ENCODE data around the gene CARF.
"Not testable (repeated sequence)": the region's sequence is repeated elsewhere in the genome, so short reads cannot be mapped to it uniquely, and the experiment has no call there.

Gene CARF

DNA sequence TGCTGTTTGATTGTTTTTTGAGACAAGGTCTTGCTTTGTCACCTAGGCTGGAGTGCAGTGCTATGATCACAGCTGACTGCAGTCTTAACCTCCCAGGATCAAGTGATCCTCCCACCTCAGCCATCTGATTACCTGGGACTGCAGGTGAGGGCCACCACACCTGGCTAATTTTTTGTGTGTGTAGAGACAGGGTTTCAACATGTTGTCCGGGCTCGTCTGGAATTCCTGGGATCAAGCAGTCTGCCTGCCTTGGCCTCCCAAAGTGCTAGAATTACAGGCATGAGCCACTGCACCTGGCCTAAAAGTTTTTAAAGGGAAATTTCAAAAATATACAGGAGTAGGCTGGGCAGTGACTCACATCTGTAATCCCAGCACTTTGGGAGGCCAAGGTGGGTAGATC lies 22.4 kb downstream of the CARF start:
- no peak for DNase-seq (ENCODE audit: low read depth in 1 of 2, low spot score in 1 of 2)

DNA sequence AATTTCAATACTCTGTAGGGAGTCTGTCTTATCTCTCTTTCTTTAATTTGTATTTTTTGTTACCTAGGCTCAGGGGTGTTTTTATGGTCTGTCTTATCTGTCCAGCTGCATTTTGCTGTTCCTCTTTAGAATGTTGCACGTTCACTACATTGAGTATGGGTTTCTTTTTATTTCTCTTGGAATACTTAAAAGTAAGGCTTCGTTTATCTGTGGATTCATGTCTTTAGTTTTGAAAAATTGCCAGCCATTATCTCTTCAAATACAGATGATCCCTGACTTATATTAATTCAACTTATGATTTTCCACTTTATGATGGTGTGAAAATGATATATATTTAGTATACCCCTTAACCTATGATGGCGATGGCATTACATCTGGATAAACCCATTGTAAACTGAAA lies 26.9 kb downstream of the CARF start:
- no peak for DNase-seq (ENCODE audit: low read depth in 1 of 2, low spot score in 1 of 2)

DNA sequence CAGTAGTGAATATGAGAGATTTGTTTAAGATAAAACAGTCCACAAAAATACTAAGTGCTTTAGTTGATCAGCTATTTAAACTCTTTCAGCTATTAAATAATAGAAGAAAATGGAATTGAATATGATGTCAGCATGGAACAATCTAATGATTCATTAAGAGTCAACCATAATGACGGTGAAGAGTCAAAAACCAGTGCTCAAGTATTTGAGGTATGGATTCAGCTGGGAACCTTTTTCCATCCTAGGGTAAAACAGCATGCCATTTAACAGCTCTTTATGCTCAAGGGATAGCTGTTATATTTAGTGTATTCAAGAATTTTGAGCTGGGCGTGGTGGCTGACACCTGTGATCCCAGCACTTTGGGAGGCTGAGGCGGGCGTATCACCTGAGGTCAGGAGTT lies 29.7 kb downstream of the CARF start:
- no peak for DNase-seq (ENCODE audit: low read depth in 1 of 2, low spot score in 1 of 2)

DNA sequence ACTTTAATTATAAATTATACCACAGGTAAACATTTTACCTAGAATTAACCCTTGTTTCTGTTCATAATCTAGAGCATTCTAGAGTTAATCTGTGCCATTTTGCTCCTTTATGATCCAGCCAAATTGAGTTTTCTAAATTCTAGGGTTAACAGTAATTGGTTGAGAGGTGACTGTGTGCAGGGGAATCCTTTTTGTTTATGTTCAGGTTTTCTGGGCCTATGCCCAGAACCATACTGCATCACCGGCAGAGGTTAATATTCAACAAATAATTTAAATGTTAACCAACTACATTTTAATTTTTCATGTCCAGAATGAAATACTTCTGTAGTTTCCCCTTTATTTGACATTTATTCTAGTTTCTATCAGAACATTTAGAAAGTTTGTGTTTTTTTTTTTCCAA lies 32.3 kb downstream of the CARF start:
- DNase-seq (ENCODE audit: low read depth in 1 of 2, low spot score in 1 of 2) = no peak

DNA sequence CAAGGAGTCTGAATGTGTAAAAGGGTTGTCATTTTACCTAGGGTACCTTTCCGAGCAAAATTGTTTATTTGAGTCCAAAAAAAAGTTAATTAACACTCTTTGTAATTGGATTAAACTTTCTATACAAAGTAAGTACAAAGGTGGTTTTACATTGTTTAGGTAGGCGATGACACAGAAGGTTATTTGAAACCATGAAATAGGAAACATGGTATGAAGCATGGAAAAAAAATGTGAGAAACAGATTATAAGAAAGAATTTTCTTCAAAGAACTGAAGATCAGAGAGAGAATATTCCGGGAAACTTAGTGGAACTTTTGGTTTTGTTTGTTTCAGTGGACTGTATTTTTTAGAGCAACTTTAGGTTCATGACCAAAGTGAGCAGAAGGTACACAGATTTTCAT lies 32.7 kb downstream of the CARF start:
- no peak for DNase-seq (ENCODE audit: low read depth in 1 of 2, low spot score in 1 of 2)

DNA sequence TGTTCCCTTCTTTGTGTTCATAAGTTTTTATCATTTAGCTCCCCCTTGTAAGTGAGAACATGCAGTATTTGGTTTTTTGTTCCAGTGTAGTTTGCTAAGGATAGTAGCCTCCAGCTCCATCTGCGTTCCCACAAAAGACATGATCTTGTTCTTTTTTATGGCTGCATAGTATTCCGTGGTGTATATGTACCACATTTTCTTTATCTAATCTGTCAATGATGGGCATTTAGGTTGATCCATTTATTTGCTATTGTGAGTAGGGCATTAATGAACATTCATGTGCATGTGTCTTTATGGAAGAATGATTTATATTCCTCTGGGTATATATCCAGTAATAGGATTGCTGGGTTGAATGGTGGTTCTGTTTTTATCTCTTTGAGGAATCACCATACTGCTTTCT lies 33.4 kb downstream of the CARF start:
- no peak for DNase-seq (ENCODE audit: low read depth in 1 of 2, low spot score in 1 of 2)

DNA sequence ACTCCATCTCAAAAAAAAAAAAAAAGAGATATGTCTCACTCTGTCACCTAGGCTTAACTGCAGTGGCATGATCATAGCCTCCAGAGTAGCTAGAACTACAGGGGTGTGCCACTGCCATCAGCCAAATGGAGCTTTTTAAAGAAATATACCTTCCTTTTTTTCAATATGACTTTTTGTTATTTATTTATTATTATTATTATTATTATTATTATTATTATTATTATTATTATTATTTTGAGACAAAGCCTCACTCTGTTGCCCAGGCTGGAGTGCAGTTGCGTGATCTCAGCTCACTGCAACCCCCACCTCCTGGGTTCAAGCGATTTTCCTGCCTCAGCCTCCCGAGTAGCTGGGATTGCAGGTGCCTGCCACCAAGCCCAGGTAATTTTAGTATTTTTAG lies 37.3 kb downstream of the CARF start:
- DNase-seq (ENCODE audit: low read depth in 1 of 2, low spot score in 1 of 2) = not testable (repeated sequence)

DNA sequence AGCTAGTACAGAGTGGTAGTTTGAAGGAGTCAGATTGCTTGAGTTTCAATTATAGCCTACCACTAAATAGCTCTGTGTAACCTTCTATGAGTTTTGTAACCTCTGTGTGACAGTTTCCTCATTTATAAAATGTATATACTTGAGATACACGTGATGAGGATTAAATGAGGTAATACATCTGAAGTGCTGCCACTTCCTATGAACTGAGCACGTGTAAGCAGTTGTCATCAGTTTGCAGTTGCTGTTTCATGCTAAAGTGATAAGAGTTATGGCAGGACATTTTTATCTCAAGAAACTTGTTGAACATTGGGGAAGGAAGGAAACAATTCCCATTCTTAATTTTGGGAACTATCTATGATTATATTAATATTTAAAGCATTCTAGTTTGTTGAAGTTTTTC lies 38.5 kb downstream of the CARF start:
- no peak for DNase-seq (ENCODE audit: low read depth in 1 of 2, low spot score in 1 of 2)

DNA sequence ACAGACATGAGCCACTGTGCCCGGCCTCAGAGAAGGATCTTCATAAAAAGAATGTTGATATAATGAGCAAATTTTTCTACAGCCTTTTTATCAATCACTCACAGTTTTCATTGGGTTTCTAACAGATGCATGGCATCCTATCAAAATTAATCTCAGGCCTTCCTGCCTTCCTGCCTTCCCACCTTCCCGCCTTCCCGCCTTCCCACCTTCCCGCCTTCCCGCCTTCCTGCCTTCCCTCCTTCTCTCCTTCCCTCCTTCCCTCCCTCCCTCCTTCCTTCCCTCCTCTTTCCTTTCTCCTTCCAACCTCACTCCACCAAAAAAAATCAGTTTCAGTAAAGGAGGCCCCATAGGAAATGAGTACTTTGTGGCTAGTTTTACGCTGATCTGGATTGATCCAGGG lies 48.4 kb downstream of the CARF start:
- no peak for DNase-seq (ENCODE audit: low read depth in 1 of 2, low spot score in 1 of 2)

DNA sequence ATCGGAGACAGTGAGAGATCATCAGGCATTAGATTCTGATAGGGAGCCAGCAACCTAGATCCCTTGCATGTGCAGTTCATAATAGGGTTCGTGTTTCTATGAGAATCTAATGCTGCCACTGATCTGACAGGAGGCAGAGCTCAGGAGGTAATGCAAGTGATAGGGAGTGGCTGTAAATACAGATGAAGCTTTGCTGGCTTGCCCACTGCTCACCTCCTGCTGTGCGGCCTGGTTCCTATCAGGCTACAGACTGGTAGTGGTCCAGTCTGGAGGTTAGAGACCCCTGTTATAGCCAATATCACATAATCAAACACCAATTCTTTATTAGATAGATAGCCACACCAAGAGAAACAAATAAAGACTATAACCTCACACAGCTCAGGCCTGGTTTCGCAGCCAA lies 51.6 kb downstream of the CARF start:
- DNase-seq (ENCODE audit: low read depth in 1 of 2, low spot score in 1 of 2) = no peak

DNA sequence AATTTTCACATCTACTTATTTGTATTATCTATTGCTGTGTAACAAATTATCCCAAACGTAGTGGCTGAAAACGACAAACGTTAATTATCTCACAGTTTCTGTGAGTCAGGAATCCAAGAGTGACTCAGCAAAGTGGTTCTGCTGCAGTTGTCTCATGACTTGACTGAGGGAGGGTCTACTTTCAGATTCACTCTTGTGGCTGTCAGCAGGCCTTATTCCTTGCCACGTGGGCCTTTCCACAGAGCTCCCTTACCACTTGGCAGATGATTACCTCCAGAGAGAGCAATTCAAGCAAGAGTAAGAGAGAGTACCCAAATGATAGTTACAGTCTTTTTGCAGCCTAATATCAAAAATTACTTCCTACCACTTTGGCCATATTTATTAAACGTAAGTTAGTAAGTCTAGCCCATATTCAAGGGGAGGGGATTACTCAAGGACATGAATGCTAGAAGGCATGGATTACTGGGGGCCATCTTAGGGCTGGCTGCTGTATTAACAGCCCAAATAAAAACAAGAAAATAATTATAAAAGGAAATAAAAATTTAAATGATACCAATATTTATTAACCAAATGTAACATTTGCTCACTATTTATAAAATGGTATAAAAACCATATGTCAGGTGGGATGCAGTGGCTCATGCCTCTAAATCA lies 53.9 kb downstream of the CARF start:
- no peak for DNase-seq (ENCODE audit: low read depth in 1 of 2, low spot score in 1 of 2)

DNA sequence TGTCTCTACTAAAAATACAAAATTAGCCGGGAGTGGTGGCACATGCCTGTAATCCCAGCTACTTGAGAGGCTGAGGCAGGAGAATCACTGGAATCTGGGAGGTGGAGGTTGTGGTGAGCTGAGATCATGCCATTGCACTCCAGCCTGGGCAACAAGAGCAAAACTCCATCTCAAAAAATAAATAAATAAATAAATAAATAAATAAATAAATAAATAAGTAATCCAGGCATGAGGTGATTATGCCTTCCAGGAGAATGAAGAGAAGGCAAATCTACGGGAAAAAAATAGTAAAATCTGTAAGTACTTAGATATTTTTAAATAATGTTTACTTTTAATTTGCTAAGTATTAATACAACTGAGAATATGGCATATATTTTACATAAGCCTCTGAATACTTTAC lies 57.3 kb downstream of the CARF start:
- DNase-seq (ENCODE audit: low read depth in 1 of 2, low spot score in 1 of 2) = not testable (repeated sequence)

DNA sequence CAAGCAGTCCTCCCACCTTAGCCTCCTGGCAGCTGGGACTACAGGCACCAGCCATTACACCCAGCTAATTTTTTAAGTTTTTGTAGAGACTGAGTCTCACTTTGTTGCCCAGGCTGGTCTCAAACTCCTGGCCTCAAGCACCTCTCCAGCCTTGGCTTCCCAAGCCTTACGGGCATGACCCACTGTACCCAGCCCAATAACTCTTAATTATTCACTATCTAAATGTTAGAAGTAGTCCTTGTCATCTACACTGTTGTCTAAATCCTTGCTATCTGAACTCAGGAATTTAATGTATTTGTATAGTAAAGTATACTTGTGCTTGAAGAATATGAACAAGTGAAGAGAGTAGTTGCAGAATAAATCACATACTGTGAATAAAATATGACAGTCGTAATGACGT lies 64.7 kb downstream of the CARF start:
- no peak for DNase-seq (ENCODE audit: low read depth in 1 of 2, low spot score in 1 of 2)

DNA sequence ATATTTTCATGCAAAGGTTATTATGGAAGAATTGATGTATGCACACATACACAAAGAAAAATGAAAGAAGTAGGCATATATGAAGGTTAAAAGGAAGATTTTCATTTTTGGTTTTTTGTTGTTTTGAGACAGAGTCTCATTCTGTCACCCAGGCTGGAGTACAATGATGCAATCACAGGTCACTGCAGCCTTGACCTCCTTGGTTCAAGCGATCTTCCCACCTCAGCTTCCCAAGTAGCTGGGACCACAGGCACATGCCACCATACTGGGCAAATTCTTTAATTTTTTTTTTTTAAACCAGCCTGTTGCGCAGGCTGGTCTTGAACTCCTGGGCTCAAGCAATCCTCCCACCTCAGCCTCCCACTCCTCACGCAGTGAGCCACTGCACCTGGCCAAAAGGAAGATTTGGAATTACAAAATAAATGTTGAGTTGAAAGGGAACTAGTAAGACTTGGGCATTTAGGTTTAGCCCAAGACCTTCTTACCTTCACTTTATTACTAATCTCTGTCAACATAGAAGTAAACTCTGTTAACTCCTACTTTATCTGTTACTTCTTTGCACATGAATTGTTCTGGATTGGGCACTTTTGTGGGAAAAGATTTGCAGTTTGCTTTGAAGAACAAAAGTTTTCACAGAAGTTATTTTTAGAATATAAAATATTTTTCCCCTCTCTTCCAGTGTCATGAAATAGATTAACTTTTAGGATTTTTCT lies 70.9 kb downstream of the CARF start:
- DNase-seq (ENCODE audit: low read depth in 1 of 2, low spot score in 1 of 2) = no peak

DNA sequence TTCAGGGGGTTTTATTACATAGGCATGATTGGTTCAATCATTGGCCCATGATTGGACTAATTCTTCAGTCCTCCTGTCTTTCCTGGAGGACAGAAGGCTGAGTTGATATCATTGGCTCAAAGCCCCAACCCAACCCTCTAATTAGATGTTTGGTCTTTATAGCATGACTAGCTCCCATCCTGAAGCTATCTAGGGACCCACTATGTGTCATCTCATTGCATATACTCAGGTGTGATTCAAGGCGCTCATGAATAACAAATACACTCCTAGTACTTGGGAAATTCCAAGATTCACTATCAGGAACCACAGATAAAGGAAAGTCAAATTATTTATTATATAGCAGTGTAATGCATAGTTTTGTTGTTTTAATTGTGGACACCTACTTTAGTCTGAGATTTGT lies 77.7 kb downstream of the CARF start:
- no peak for DNase-seq (ENCODE audit: low read depth in 1 of 2, low spot score in 1 of 2)

DNA sequence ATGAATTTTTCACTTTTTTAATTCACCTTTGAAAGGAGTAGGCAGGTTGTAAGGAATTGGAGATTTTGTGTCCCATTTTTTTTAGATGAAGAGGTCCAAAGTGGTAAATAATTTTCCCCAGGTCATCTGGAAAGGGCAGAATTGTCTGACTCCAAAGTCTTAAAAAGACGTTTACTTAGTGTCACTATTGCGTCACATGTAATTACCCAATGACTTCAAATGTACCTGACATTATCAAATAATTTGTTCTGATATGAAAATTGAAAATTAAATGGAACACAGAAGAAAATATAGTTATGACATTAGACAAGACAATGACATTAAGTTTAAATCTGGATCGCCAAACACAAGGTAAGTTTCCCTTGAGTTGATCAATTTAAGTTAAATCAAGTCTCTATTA lies 78.4 kb downstream of the CARF start:
- no peak for DNase-seq (ENCODE audit: low read depth in 1 of 2, low spot score in 1 of 2)

DNA sequence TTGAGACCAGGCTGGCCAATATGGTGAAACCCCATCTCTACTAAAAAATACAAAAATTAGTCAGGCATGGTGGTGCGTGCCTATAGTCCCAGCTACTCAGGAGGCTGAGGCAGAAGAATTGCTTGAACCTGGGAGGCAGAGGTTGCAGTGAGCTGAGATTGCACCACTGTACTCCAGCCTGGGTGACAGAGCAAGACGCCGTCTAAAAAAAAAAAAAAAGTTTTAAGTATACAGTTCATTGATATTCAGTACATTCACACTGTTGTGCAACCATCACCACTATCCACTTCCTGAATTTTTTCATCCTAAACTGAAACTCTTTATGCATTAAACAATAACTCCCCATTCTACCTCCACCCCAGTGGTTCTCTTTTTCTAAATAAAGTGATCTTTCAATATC lies 85.0 kb downstream of the CARF start:
- DNase-seq (ENCODE audit: low read depth in 1 of 2, low spot score in 1 of 2) = not testable (repeated sequence)

DNA sequence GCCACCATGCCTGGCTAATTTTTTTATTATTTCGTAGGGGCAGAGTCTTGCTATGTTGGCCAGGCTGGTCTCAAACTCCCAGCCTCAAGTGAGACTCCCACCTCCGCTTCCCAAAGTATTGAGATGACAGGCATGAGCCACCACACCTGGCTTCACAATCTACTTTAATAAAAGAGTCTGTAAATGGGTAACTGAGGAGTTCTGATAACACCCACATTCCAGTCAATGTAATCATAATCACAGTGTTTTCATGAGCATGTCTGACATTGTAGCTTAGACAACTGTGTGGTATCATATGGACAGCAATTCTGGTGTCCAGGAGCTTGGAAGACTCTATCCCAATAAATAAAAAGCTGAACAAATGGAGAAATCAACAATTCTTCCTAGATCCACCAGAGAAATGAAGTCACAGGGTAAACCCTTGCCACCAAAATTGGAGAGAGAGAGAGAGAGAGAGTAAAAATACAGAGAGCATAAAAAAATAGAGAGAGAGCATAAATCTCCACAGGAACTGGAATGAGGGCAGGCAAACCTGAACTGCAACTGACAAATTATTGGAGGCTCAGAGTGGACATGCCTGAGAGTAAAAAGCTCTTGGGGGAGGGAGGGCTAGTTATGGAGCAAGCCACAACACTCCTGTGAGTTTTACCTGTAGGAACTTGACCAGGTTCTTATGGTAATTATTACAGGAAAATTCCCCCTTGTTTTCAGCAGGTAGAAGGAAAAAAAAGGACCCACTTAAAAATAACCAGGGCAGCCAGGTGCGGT lies 90.2 kb downstream of the CARF start:
- no peak for DNase-seq (ENCODE audit: low read depth in 1 of 2, low spot score in 1 of 2)

DNA sequence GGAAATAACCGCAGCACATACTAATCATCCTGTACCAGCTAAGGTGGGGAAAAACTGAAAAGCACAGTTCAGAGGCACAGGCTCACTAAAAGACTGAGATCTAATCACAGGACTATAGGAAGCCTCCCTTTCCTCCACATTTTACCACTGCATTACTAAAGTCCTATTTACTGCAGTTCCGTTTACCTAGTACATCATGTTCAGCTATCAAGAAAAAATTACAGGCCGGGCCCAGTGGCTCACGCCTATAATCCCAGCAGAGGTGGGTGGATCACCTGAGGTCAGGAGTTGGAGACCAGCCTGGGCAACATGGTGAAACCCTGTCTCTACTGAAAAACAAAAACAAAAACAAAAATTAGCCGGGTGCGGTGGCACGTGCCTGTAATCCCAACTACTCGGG lies 91.6 kb downstream of the CARF start:
- no peak for DNase-seq (ENCODE audit: low read depth in 1 of 2, low spot score in 1 of 2)

DNA sequence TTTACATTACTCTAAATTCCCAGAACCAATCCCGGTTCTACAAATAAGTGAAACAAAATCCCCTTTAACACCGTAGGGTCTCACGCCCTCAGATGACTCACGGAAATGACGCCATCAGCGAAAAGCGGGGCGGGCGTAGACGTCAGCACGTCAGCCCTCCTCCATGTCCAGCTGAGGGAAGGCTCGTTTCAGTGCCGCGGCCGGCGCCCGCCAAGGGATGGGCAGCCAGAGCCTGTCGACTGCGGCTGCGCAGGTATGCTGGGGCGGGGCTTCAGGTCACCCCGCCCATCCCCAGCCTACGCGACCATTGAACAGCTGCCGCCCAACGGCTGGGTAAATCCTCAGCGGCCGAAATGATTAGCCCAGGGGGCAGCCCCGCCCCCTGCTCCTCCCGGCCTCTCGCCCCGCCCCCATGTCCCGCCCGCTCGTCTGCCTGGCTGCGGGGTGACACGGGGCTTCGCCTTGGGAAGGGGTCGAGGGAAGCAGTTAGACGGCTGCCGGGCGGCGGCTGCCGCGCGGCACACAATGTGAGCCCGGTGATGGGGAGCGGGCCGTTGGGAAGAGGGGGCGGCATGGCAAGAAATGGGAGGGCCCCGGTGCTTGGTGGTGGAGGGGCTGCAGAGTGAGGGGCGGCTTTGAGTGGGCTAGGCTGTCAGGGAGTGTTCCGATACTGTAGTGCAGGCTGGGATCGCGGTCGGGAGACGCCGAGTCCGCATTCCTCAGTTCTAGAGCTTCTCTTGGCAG lies 102.6 kb downstream of the CARF start, which contains the start of gene NBEAL1:
Gene NBEAL1 (plus strand): TSS at position 420 of the 744 bp plus-strand sequence. CDS start 1,510 bp downstream, outside the sequence.
- peak; percentile 90 to 94 for DNase-seq (ENCODE audit: low read depth in 1 of 2, low spot score in 1 of 2)

DNA sequence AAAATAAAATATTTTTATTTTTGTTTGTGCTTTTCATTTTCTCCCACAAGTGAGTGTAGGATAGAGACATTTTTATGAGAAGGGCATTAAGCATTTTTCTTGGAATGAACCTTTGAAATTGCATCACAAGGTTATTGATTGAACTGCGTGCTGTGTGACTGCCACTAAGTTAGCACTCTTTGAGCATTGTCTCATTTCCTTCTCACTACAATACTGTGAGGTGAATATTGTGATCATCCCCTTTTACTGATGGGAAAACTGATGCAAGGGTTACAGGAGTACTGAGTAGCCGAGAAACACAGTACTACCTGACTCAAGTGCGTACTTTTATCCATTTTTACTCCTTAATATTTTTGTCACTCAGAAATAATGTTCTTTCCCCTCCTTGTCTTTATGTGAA lies 104.6 kb downstream of the CARF start:
- DNase-seq (ENCODE audit: low read depth in 1 of 2, low spot score in 1 of 2) = no peak

DNA sequence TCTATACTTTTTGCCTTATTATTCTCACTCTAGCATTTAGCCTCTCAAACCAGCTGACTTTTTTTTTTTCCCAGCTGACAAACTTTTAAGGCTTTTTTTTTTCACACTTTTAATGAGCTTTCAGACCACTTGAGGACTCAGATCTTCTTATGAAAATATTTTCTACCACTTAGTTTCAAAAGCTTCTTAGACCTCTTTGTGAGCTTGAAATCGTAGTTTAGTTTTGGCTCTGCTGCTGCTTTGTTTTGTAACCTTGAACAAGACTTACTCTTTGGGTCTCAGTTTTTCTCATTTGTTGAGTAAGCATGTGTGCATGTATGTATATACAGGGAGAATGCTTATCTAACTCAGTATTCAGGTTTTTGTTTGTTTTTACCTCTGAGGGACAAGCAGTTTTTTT lies 106.1 kb downstream of the CARF start:
- no peak for DNase-seq (ENCODE audit: low read depth in 1 of 2, low spot score in 1 of 2)

Data from stimulated activated CD4-positive, alpha-beta T cell treated with anti-CD3 and anti-CD28 coated beads, Interleukin-15, amount 100 ng/mL, for 1 hour (primary cell).